Keratinocyte (primary cell): ENCODE results near the gene GLOD4.

Experiments used
- EZH2 ChIP-seq: IDR thresholded peaks from one replicate; pipeline ENCODE4 v1.6.1; 2012; ENCODE audit warnings: inconsistent platforms, mild to moderate bottlenecking, low read length, moderate library complexity
- TF ChIP-seq, protein P1 (sequence below), 3 experiments: IDR thresholded peaks in 1 of 3; conservative IDR thresholded peaks in 1 of 3; optimal IDR thresholded peaks in 1 of 3; 2 replicates in 2 of 3; 3 replicates in 1 of 3; pipeline versions ENCODE3 to v1.5.1; 2011; ENCODE audit warnings: low read length in 3 of 3, mild to moderate bottlenecking in 3 of 3, moderate library complexity in 2 of 3, control low read depth in 1 of 3, inconsistent platforms in 1 of 3; ENCODE audit not compliant: insufficient read depth in 2 of 3; ENCODE audit errors: extremely low read depth in 1 of 3

- TF ChIP-seq EZH2: no peak
- TF ChIP-seq, protein P1, sequence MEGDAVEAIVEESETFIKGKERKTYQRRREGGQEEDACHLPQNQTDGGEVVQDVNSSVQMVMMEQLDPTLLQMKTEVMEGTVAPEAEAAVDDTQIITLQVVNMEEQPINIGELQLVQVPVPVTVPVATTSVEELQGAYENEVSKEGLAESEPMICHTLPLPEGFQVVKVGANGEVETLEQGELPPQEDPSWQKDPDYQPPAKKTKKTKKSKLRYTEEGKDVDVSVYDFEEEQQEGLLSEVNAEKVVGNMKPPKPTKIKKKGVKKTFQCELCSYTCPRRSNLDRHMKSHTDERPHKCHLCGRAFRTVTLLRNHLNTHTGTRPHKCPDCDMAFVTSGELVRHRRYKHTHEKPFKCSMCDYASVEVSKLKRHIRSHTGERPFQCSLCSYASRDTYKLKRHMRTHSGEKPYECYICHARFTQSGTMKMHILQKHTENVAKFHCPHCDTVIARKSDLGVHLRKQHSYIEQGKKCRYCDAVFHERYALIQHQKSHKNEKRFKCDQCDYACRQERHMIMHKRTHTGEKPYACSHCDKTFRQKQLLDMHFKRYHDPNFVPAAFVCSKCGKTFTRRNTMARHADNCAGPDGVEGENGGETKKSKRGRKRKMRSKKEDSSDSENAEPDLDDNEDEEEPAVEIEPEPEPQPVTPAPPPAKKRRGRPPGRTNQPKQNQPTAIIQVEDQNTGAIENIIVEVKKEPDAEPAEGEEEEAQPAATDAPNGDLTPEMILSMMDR (optimal IDR thresholded peaks at IDR 0.05 in 1 of 3, IDR thresholded peaks at IDR 0.05 in 1 of 3, conservative IDR thresholded peaks at IDR 0.05 in 1 of 3; ENCODE audit: extremely low read depth in 1 of 3, insufficient read depth in 2 of 3, low read length in 3 of 3): no peak
Measured at GRCh38 chr17:801660-802059, 19.6 kb upstream of the GLOD4 start.
